HepG2 (cell line): ENCODE measurements around the gene QRFP. TPM values are rescaled to one million over a fixed set of nuclear protein-coding genes. Genes with fewer than 3 reads are reported as not detected.

Experiments used
- ATAC-seq: fragments of 200-7000 bp; cut with Tn5 transposase; 3 replicates; pipeline ENCODE4 v1.9.1; 2020; ENCODE audit warnings: mild to moderate bottlenecking, moderate library complexity
- BruUV-seq: library from RNA; stranded (reverse); fragments of 400-500 nt; replicated peaks from 2 replicates; lab custom pipeline; 2021; lab: Mats Ljungman, UMichigan
- CTCF ChIA-PET: fragments of 300-600 bp; formaldehyde crosslinking; extraction: SDS; loops from one replicate; lab custom pipeline; 2021; ENCODE audit warnings: low total read pairs, inconsistent platforms, low intra/inter-chr PET ratio; lab: Yijun Ruan, JAX
- POLR2A ChIA-PET: fragments of 350-600 bp; sonication (Branson Sonifier 250); formaldehyde crosslinking; loops from one replicate; lab custom pipeline; 2020; ENCODE audit warnings: antibody characterized with exemption, inconsistent platforms; lab: Yijun Ruan, JAX
- DNase-seq: peaks from one replicate; pipeline ENCODE4 v3.0.0-alpha.2; 2015; ENCODE audit warnings: low spot score
- FAIRE-seq: peaks from 3 replicates; lab custom pipeline; 2011; peaks lifted over from hg19 to GRCh38; lab: Jason Lieb, UNC
- H2AFZ ChIP-seq: one replicate; pipeline ENCODE4 v1.6.1; 2011; ENCODE audit warnings: low read length, inconsistent platforms
- H3K27ac ChIP-seq: fragments of 300-600 bp; 3 replicates; pipeline ENCODE4 v1.8.0; 2011; ENCODE audit warnings: mixed run types, mild to moderate bottlenecking, mixed read lengths, low read length, inconsistent platforms; ENCODE audit not compliant: insufficient read depth; ENCODE audit errors: extremely low read length
- H3K27me3 ChIP-seq, 2 experiments: fragments of 200-600 bp in 1 of 2; 2 replicates in 1 of 2; 3 replicates in 1 of 2; pipeline versions ENCODE4 v1.6.0 to v1.8.0; 2011; ENCODE audit warnings: low read length in 2 of 2, mild to moderate bottlenecking in 2 of 2, moderate library complexity in 2 of 2, inconsistent platforms in 1 of 2; ENCODE audit not compliant: insufficient read depth in 2 of 2, control insufficient read depth in 1 of 2
- H3K36me3 ChIP-seq, 2 experiments: fragments of 200-600 bp in 1 of 2; replicated peaks in 1 of 2; 2 replicates in 1 of 2; 3 replicates in 1 of 2; pipeline versions ENCODE4 v1.5.1 to v1.8.0; 2011; ENCODE audit warnings: low read length in 2 of 2, inconsistent platforms in 1 of 2; ENCODE audit not compliant: insufficient read depth in 2 of 2, control insufficient read depth in 1 of 2
- H3K4me1 ChIP-seq: 2 replicates; pipeline ENCODE4 v1.5.1; 2012; ENCODE audit warnings: low read length, inconsistent platforms; ENCODE audit not compliant: insufficient read depth
- H3K4me2 ChIP-seq: 2 replicates; pipeline ENCODE4 v1.6.0; 2011; ENCODE audit warnings: low read depth, low read length, inconsistent platforms
- H3K4me3 ChIP-seq, 3 experiments: fragments of 200-600 bp in 1 of 3; sonication (generic), shearing (Covaris generic) in 1 of 3; replicated peaks in 1 of 3; 2 replicates each; pipeline ENCODE4 v1.5.1; 2011 to 2016; ENCODE audit warnings: low read length in 3 of 3, inconsistent platforms in 2 of 3, low read depth in 2 of 3, mild to moderate bottlenecking in 2 of 3, control low read depth in 1 of 3, mixed read lengths in 1 of 3; ENCODE audit not compliant: insufficient read depth in 1 of 3
- H3K79me2 ChIP-seq: one replicate; pipeline ENCODE4 v1.6.1; 2011; ENCODE audit warnings: low read length, inconsistent platforms; ENCODE audit not compliant: insufficient read depth
- H3K9ac ChIP-seq: 2 replicates; pipeline ENCODE4 v1.6.0; 2011; ENCODE audit warnings: mild to moderate bottlenecking, low read depth, low read length, inconsistent platforms; ENCODE audit not compliant: insufficient read depth
- H3K9me3 ChIP-seq: 2 replicates; pipeline ENCODE4 v1.5.1; 2012; ENCODE audit warnings: mild to moderate bottlenecking, low read length
- H4K20me1 ChIP-seq: 2 replicates; pipeline ENCODE4 v1.6.0; 2011; ENCODE audit warnings: inconsistent platforms, mild to moderate bottlenecking, low read length, moderate library complexity; ENCODE audit not compliant: insufficient read depth
- ATM ChIP-seq: fragments of 450-650 bp; IDR thresholded peaks from 2 replicates; pipeline ENCODE4 v1.7.1; 2017; ENCODE audit warnings: mild to moderate bottlenecking, borderline replicate concordance
- FOXP4 ChIP-seq: sonication (generic); formaldehyde crosslinking; IDR thresholded peaks from 2 replicates; pipeline ENCODE4 v1.4.0; 2020; ENCODE audit warnings: missing genetic modification reagents
- GTF3A ChIP-seq: sonication (generic); formaldehyde crosslinking; conservative IDR thresholded peaks from 2 replicates; pipeline ENCODE4 v1.4.0; 2020; ENCODE audit warnings: mild to moderate bottlenecking, missing genetic modification reagents
- GZF1 ChIP-seq: sonication (generic); formaldehyde crosslinking; IDR thresholded peaks from 2 replicates; pipeline ENCODE4 v1.5.1; 2020; ENCODE audit warnings: mild to moderate bottlenecking, missing genetic modification reagents
- HNF4A ChIP-seq: sonication (generic); formaldehyde crosslinking; IDR thresholded peaks from 2 replicates; pipeline ENCODE4 v1.4.0; 2020; ENCODE audit warnings: missing genetic modification reagents
- NFE2 ChIP-seq: sonication (generic); formaldehyde crosslinking; IDR thresholded peaks from 2 replicates; pipeline ENCODE4 v1.4.0; 2020; ENCODE audit warnings: missing genetic modification reagents
- NFYC ChIP-seq: IDR thresholded peaks from 2 replicates; pipeline ENCODE4 v1.6.1; 2016; ENCODE audit warnings: missing genetic modification reagents, missing compliant biosample characterization
- PAXIP1 ChIP-seq: sonication (generic); formaldehyde crosslinking; conservative IDR thresholded peaks from 2 replicates; pipeline ENCODE4 v1.4.0; 2020; ENCODE audit warnings: mild to moderate bottlenecking, missing genetic modification reagents, moderate library complexity
- PHB2 ChIP-seq: fragments of 450-650 bp; IDR thresholded peaks from 2 replicates; pipeline ENCODE4 v1.6.1; 2018; ENCODE audit not compliant: partially characterized antibody
- ZBTB7A ChIP-seq: sonication (generic); formaldehyde crosslinking; IDR thresholded peaks from 2 replicates; pipeline ENCODE4 v1.8.0; 2022; ENCODE audit warnings: mild to moderate bottlenecking, missing genetic modification reagents
- ZNF136 ChIP-seq: sonication (generic); formaldehyde crosslinking; IDR thresholded peaks from 2 replicates; pipeline ENCODE4 v1.8.1; 2022; ENCODE audit warnings: low read depth, mild to moderate bottlenecking, moderate library complexity, missing genetic modification reagents
- ZNF205 ChIP-seq: IDR thresholded peaks from 2 replicates; pipeline ENCODE4 v1.6.1; 2018; ENCODE audit warnings: missing biosample characterization, missing genetic modification reagents
- ZNF24 ChIP-seq: fragments of 450-650 bp; IDR thresholded peaks from 2 replicates; pipeline ENCODE4 v1.6.1; 2017; ENCODE audit warnings: antibody characterized with exemption, mild to moderate bottlenecking
- ZNF496 ChIP-seq: sonication (generic); formaldehyde crosslinking; IDR thresholded peaks from 2 replicates; pipeline ENCODE4 v1.8.1; 2023; ENCODE audit warnings: mild to moderate bottlenecking, moderate library complexity, missing genetic modification reagents; ENCODE audit not compliant: insufficient replicate concordance
- ZNF547 ChIP-seq: sonication (generic); formaldehyde crosslinking; IDR thresholded peaks from 2 replicates; pipeline ENCODE4 v1.5.1; 2020; ENCODE audit warnings: mild to moderate bottlenecking, missing genetic modification reagents
- ZNF550 ChIP-seq: sonication (generic); formaldehyde crosslinking; IDR thresholded peaks from 2 replicates; pipeline ENCODE4 v1.4.0; 2020; ENCODE audit warnings: mild to moderate bottlenecking, missing genetic modification reagents, borderline replicate concordance
- ZNF737 ChIP-seq: sonication (generic); formaldehyde crosslinking; IDR thresholded peaks from 2 replicates; pipeline ENCODE4 v1.5.0; 2020; ENCODE audit warnings: missing genetic modification reagents, mild to moderate bottlenecking, borderline replicate concordance
- ZNF768 ChIP-seq: sonication (generic); formaldehyde crosslinking; IDR thresholded peaks from 2 replicates; pipeline ENCODE4 v1.4.0; 2020; ENCODE audit warnings: missing genetic modification reagents
- WGBS: methylation state at CpG from one replicate; pipeline ENCODE4 v1.1.6; 2017; ENCODE audit warnings: low lambda C conversion rate; 5-methylcytosine and 5-hydroxymethylcytosine counted together
- in situ Hi-C: cut with HindIII; loops from 2 replicates; pipeline ENCODE4 v1.10.0; 2017; ENCODE audit warnings: low pct_unique_long_range_greater_than_20kb; ENCODE audit not compliant: extremely low pct_ligation_motif_present
- intact Hi-C: fragments of 100-400 bp; cut with micrococcal nuclease; formaldehyde crosslinking; loops from one replicate; pipeline ENCODE4 v1.10.0; 2022; ENCODE audit not compliant: unreplicated experiment
- polyA plus RNA-seq, 8 experiments: library from polyadenylated mRNA; depleted of rRNA in 3 of 8; stranded (reverse) in 7 of 8; unstranded in 1 of 8; fragments of >200 nt; fragmentation: Illumina TruSeq in 4 of 8; extraction: Trizol in 4 of 8; gene quantifications; 2 replicates each; pipeline versions ENCODE4 v1.2.1 to v1.2.3, GENCODE V29; 2011 to 2016; ENCODE audit warnings: low read depth in 4 of 8, missing spikeins in 1 of 8, mixed read lengths in 1 of 8; ENCODE audit not compliant: insufficient read depth in 1 of 8
- total RNA-seq, 5 experiments: library from RNA; depleted of rRNA; stranded (reverse); fragments of >200 nt; fragmentation: Illumina TruSeq; extraction: Trizol; gene quantifications; 2 replicates each; pipeline ENCODE4 v1.2.3, GENCODE V29; 2016; ENCODE audit warnings: low read depth in 1 of 5

The QRFP gene
- total and polyA plus RNA-seq, 2 of the 13 experiments (the other 11 are each of a cell fraction or from before 2014, with no cell fraction given): not detected

- TF ChIP-seq PAXIP1 (CRISPR knock-in tag) (no peak), ZBTB7A (CRISPR knock-in tag) (no peak), GZF1 (no peak), ZNF24 (no peak), NFE2 (CRISPR knock-in tag) (no peak), ZNF550 (CRISPR knock-in tag) (no peak)
Measured at GRCh38 chr9:130906735-130907416, 10.3 kb upstream of the QRFP start (continued).

GRCh38 chr9:130905902-130906734, 9.5 kb upstream of the QRFP start:
- Histone ChIP-seq H4K20me1 (no peaks in the 10 kb centered on the region), H3K79me2 (no peaks in the 10 kb centered on the region), H3K27me3 (peaks cover 25 to 85% of the 10 kb centered on the region in 2 experiments; a peak in 4 of 5 replicates), H2AFZ (no peak overlapping the region), H3K4me1 (peaks cover 18% of the 10 kb centered on the region), H3K9ac (no peak overlapping the region), H3K4me2 (peak overlapping the region; percentile 13; the same call in 1 of the 2 replicates), H3K4me3 (no peak overlapping the region; a peak in 1 of 6 replicates), H3K36me3 (no peaks in the 10 kb centered on the region), H3K9me3 (no peaks in the 10 kb centered on the region), H3K27ac (no peak overlapping the region)
- intact Hi-C loops (no loop called here), in situ Hi-C loops (no loop called here)
- DNase-seq: peak; percentile 20
- FAIRE-seq: no peak
- 19% methylated on average over 21 of the region's 24 CpGs for WGBS
- CTCF ChIA-PET: no interaction called here
- no TSS peak for BruUV-seq
- POLR2A ChIA-PET: no interaction called here
- peak; percentile 63 for ATAC-seq
- TF ChIP-seq PHB2 (no peak), ZNF205 (CRISPR knock-in tag) (no peak), ZNF136 (CRISPR knock-in tag) (no peak), ZNF496 (CRISPR knock-in tag) (no peak), ZNF547 (CRISPR knock-in tag) (no peak), NFYC (CRISPR knock-in tag) (no peak), GTF3A (CRISPR knock-in tag) (no peak), ZNF768 (CRISPR knock-in tag) (peak; percentile 79; the same call in 1 of the 2 replicates), HNF4A (0 out of 2 replicates have a peak, but pooled peaks have one; percentile 19), ATM (no peak), FOXP4 (CRISPR knock-in tag) (no peak), ZNF737 (CRISPR knock-in tag) (no peak)
